ENCODE data around the gene MAT2A.

DNA sequence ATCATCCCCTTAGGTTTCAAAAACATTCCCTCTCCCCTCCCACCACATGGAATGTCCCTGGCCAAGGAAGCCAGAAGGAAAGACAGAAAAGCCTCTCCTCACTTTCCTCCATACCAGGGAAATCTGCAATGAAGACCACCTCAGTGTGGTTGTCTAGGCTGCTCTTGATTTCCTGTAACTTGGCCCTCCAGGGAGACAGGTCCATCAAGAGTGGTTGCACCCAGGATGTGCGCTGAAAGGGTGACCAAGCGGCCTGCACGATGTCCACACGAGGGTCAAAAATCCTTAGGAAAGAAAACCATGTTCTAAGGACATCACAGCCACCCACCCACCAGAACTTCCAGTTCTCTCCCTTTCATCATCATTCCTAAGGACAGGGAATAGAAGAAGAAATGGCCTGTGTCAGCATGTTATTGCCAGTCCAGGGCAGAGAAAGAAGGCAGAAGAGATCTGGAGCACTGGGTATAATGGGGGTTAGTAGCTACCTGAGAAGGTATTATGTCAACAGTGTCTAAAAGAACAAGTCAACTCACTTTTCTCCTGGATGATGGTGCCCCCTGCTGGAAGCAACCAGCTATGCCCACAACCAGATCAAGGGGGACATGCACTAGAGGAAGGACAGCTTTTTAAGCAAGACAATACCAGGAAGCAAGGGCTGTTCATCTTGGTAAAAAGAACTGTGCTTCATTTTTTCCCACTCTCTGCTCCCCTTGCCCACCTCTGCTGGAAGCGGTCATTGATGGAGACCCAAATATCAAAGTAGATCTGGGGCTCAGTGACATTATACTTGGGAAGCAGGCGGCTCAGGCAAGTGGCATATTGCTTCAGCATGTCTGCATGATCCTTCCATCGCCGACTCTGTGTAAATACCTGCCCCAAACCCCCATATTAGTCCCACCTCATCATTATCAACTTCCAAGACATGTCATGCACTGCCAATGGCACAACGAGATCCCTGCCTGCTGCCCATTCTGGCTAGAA, 13.0 kb downstream of the MAT2A start:
- TF ChIP-seq, protein P1, sequence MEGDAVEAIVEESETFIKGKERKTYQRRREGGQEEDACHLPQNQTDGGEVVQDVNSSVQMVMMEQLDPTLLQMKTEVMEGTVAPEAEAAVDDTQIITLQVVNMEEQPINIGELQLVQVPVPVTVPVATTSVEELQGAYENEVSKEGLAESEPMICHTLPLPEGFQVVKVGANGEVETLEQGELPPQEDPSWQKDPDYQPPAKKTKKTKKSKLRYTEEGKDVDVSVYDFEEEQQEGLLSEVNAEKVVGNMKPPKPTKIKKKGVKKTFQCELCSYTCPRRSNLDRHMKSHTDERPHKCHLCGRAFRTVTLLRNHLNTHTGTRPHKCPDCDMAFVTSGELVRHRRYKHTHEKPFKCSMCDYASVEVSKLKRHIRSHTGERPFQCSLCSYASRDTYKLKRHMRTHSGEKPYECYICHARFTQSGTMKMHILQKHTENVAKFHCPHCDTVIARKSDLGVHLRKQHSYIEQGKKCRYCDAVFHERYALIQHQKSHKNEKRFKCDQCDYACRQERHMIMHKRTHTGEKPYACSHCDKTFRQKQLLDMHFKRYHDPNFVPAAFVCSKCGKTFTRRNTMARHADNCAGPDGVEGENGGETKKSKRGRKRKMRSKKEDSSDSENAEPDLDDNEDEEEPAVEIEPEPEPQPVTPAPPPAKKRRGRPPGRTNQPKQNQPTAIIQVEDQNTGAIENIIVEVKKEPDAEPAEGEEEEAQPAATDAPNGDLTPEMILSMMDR (IDR thresholded peaks at IDR 0.05 in 8 of 11, conservative IDR thresholded peaks at IDR 0.05 in 3 of 11) = peak; percentile 94 to 98 (median 97)
- TF ChIP-seq POLR2A (IDR thresholded peaks at IDR 0.05) = no peak
